Measurements from ENCODE around the gene AMER2. TPM values are rescaled to one million over a fixed set of nuclear protein-coding genes. Genes with fewer than 3 reads are reported as not detected.
"Not testable (repeated sequence)": the region's sequence is repeated elsewhere in the genome, so short reads cannot be mapped to it uniquely, and the experiment has no call there.

The AMER2 gene
- polyA plus RNA-seq, 1 donor = 0.39 TPM

GRCh38 chr13:25165163-25165562 is 6.9 kb downstream of the AMER2 start:
- peaks cover 21% of the 10 kb centered on the region for H3K27me3 ChIP-seq (ENCODE audit: control insufficient read depth, insufficient read depth, low read length)
- H3K27ac ChIP-seq (ENCODE audit: low read length); DNase-seq; H3K4me3 ChIP-seq (ENCODE audit: low read length); H3K4me1 ChIP-seq (ENCODE audit: control insufficient read depth, insufficient read depth, low read length); H3K36me3 ChIP-seq (ENCODE audit: control insufficient read depth, insufficient read depth, low read length); H3K9me3 ChIP-seq (ENCODE audit: control insufficient read depth, low read depth, low read length): not testable (repeated sequence)
- no CpG with 5 or more reads among the region's 5 CpGs for WGBS (ENCODE audit: insufficient coverage, low lambda C conversion rate)

DNA sequence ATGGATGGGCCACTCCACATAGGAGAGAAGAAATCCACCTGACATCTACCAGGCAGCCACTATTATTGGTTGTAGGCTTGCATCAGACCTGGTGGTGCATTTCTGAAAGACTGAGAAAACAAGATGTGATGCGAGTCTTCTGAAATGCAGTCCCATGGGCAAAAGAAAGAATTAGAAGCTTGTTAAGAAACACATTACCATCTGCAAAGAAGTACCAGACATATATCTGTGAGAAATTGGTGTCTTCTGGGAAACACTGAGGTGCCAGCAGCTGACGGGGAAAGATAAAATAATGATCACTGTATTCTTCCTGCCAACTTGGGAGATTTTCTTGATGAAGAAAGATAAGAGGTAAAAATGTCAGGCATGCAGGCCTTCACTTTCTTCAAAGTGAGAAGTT is 14.4 kb downstream of the AMER2 start:
- 92% methylated on average over 2 of the region's 2 CpGs for WGBS (ENCODE audit: insufficient coverage, low lambda C conversion rate)

DNA sequence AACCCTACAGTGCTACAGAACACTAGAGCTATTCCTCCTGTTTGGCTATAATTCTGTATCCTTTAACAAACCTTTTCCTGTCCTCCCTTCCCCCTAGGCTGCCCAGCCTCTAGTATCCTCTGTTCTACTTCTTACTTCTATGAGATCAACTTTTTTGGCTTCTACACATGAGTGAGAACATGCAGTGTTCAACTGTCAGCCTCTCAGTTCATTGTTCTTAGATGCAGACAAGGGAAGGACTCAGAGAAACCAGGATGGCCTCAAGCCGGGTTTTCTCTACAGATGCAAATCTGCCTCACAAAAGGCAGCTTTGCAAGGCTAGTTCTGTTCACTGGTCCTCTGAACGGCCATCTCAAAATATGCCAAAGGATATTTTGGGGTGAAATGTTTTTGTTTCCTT is 18.4 kb downstream of the AMER2 start:
- WGBS (ENCODE audit: insufficient coverage, low lambda C conversion rate) = no CpG with 5 or more reads among the region's 2 CpGs
- Histone ChIP-seq H3K36me3 (ENCODE audit: control insufficient read depth, insufficient read depth, low read length) (no peaks in the 10 kb centered on the region), H3K9me3 (ENCODE audit: control insufficient read depth, low read depth, low read length) (no peaks in the 10 kb centered on the region), H3K4me1 (ENCODE audit: control insufficient read depth, insufficient read depth, low read length) (no peaks in the 10 kb centered on the region), H3K27ac (ENCODE audit: low read length) (no peak overlapping the region), H3K27me3 (ENCODE audit: control insufficient read depth, insufficient read depth, low read length) (peaks cover 4% of the 10 kb centered on the region), H3K4me3 (ENCODE audit: low read length) (no peak overlapping the region)
- DNase-seq = no peak

More for the DNA sequence above, 14.4 kb downstream of the AMER2 start:
- no peak overlapping the region for H3K27ac ChIP-seq (ENCODE audit: low read length)
- H3K27me3 ChIP-seq (ENCODE audit: control insufficient read depth, insufficient read depth, low read length) = peaks cover 2% of the 10 kb centered on the region
- no peaks in the 10 kb centered on the region for H3K36me3 ChIP-seq (ENCODE audit: control insufficient read depth, insufficient read depth, low read length)
- no peak overlapping the region for H3K4me3 ChIP-seq (ENCODE audit: low read length)
- DNase-seq = no peak
- no peaks in the 10 kb centered on the region for H3K9me3 ChIP-seq (ENCODE audit: control insufficient read depth, low read depth, low read length)
- no peaks in the 10 kb centered on the region for H3K4me1 ChIP-seq (ENCODE audit: control insufficient read depth, insufficient read depth, low read length)

DNA sequence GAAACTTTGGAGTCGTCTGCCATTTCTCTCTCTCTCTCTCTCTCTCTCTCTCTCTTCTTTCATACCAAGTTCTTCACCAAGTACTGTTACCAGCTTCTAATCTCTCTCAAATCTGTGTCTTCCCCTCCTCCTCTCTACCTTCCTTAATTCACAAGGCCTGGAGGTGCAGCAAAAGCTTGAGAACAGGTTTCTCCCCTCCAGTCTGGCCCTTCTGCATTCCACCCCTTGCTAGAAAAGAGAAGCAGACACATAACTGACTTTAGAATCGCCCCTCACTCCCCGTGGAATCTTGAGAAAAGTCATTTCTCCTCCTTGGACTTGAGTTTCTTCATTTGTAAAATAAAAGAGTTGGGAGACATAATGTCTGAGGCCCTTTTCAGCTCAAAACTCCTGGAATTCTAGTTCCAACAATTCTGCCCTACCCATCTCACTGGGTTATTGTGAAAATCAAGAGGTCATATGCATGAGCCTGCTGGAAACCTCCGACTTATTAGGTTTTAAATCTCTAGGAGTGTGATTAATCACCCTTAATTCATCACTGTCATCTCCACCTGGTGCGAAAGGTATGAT is 20.4 kb downstream of the AMER2 start:
- no peak overlapping the region for H3K27ac ChIP-seq (ENCODE audit: low read length)
- WGBS (ENCODE audit: insufficient coverage, low lambda C conversion rate) = 88% methylated on average over 1 of the region's 5 CpGs
- no peaks in the 10 kb centered on the region for H3K9me3 ChIP-seq (ENCODE audit: control insufficient read depth, low read depth, low read length)
- no peaks in the 10 kb centered on the region for H3K36me3 ChIP-seq (ENCODE audit: control insufficient read depth, insufficient read depth, low read length)
- H3K4me1 ChIP-seq (ENCODE audit: control insufficient read depth, insufficient read depth, low read length) = no peaks in the 10 kb centered on the region
- DNase-seq = no peak
- H3K27me3 ChIP-seq (ENCODE audit: control insufficient read depth, insufficient read depth, low read length) = peaks cover 4% of the 10 kb centered on the region
- no peak overlapping the region for H3K4me3 ChIP-seq (ENCODE audit: low read length)

DNA sequence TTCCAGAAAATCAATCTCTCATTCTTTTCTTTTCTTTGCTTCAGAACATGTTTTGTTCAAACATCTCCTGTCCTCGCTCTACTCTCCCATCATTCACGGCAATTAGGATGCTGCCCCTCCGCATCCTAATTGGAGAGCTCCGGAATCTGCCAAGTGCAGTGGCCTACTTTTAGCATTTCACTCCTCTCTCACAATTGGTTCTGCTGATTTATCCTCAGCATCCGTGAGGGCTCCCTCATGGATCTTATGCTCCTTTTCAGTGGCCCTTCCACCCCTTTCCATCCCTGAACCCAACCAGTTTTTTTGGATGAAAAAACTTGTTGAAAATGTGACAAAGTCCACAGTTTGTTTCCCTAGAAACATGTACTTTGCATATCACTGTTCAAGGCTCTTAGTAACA is 22.4 kb downstream of the AMER2 start:
- 60% methylated on average over 1 of the region's 5 CpGs for WGBS (ENCODE audit: insufficient coverage, low lambda C conversion rate)
- Histone ChIP-seq H3K9me3 (ENCODE audit: control insufficient read depth, low read depth, low read length) (no peaks in the 10 kb centered on the region), H3K4me3 (ENCODE audit: low read length) (no peak overlapping the region)

GRCh38 chr13:25148402-25148771 is 23.7 kb downstream of the AMER2 start:
- 80% methylated on average over 1 of the region's 5 CpGs for WGBS (ENCODE audit: insufficient coverage, low lambda C conversion rate)
- Histone ChIP-seq H3K4me1 (ENCODE audit: control insufficient read depth, insufficient read depth, low read length) (no peaks in the 10 kb centered on the region), H3K4me3 (ENCODE audit: low read length) (no peak overlapping the region), H3K36me3 (ENCODE audit: control insufficient read depth, insufficient read depth, low read length) (no peaks in the 10 kb centered on the region), H3K27ac (ENCODE audit: low read length) (no peak overlapping the region), H3K27me3 (ENCODE audit: control insufficient read depth, insufficient read depth, low read length) (peaks cover 4% of the 10 kb centered on the region), H3K9me3 (ENCODE audit: control insufficient read depth, low read depth, low read length) (no peaks in the 10 kb centered on the region)
- no peak for DNase-seq

More for the DNA sequence above, 22.4 kb downstream of the AMER2 start:
- no peaks in the 10 kb centered on the region for H3K36me3 ChIP-seq (ENCODE audit: control insufficient read depth, insufficient read depth, low read length)
- no peak overlapping the region for H3K27ac ChIP-seq (ENCODE audit: low read length)
- H3K27me3 ChIP-seq (ENCODE audit: control insufficient read depth, insufficient read depth, low read length) = peaks cover 4% of the 10 kb centered on the region
- no peaks in the 10 kb centered on the region for H3K4me1 ChIP-seq (ENCODE audit: control insufficient read depth, insufficient read depth, low read length)
- no peak for DNase-seq

DNA sequence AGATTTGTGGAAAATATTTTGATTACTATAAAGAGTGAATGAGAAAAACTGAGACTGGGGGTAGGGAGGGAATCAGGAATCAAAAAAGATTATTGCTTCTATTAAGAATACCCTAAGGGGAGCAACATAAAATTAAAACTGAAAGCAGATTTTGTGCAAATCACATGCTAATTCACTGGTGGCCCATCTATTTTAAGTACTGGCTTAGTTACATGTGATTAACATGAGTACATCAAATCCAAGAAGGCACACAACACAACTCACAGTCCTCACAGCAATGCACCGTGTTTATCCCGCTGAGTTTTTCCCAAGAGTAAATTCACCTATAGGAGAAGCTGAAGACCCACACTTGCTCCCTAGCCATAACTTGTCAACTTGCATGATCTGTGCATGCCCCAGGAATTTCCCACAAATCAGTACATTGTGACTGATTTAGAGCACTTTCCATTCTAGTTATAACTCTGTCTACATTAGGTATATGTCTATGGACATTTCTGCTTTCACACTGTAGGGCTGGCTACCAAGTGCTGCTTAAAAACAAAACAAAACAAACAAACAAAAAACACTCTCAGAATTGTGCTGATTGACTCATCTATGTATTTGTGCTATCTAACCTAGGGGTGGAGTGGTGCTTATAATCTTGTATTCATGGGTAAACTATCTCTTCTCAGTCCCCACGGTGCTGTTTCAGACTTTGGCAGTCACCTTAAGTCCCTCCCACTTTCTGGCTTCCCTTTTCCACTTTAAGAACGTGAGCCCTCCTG is 24.3 kb downstream of the AMER2 start:
- no peak overlapping the region for H3K27ac ChIP-seq (ENCODE audit: low read length)
- DNase-seq = no peak
- no peaks in the 10 kb centered on the region for H3K36me3 ChIP-seq (ENCODE audit: control insufficient read depth, insufficient read depth, low read length)
- H3K9me3 ChIP-seq (ENCODE audit: control insufficient read depth, low read depth, low read length) = no peaks in the 10 kb centered on the region
- no peaks in the 10 kb centered on the region for H3K4me1 ChIP-seq (ENCODE audit: control insufficient read depth, insufficient read depth, low read length)
- WGBS (ENCODE audit: insufficient coverage, low lambda C conversion rate) = 80% methylated on average over 1 of the region's 4 CpGs
- H3K4me3 ChIP-seq (ENCODE audit: low read length) = no peak overlapping the region
- H3K27me3 ChIP-seq (ENCODE audit: control insufficient read depth, insufficient read depth, low read length) = peaks cover 3% of the 10 kb centered on the region

DNA sequence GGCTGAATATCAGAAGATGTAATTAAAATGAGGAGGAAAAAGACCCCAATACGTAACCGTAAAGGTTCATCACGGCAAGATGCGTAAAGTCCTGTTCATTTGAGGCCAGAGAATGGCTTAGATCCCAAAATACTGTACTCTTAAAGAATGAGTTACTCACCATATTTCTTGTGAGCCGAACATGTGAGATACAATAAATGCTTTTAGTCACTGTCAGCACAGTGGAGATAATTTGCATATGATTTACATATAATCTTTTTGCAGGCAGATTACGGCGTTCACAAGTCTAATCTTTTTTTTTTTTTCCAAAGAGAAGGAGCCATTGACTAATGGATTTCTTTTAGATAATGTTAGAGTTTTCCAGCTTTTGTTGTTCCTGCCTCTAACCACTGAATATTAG is 28.4 kb downstream of the AMER2 start:
- DNase-seq = no peak
- Histone ChIP-seq H3K4me3 (ENCODE audit: low read length) (no peak overlapping the region), H3K9me3 (ENCODE audit: control insufficient read depth, low read depth, low read length) (no peaks in the 10 kb centered on the region), H3K4me1 (ENCODE audit: control insufficient read depth, insufficient read depth, low read length) (no peaks in the 10 kb centered on the region), H3K27ac (ENCODE audit: low read length) (no peak overlapping the region), H3K27me3 (ENCODE audit: control insufficient read depth, insufficient read depth, low read length) (no peaks in the 10 kb centered on the region), H3K36me3 (ENCODE audit: control insufficient read depth, insufficient read depth, low read length) (no peaks in the 10 kb centered on the region)
- WGBS (ENCODE audit: insufficient coverage, low lambda C conversion rate) = 92% methylated on average over 2 of the region's 7 CpGs

DNA sequence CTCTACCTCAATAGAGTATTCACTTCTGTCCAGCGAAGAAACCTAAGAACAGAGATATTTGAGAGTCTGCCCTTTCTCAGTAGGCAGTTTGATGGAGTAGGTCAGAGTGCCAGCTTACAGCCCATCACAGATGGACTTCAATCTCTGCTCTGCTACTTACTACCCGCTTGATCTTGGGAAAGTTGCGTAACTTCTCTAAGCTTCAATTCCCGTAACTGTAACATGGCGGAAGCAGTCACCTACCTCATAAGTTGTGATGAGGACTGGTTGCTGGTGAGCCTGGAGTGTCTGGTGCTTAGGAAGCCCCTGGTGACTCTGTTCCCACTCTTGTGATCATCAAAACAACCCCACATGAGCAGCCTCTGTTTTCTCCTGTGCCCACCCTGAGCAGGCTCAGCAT is 31.0 kb downstream of the AMER2 start:
- Histone ChIP-seq H3K9me3 (ENCODE audit: control insufficient read depth, low read depth, low read length) (no peaks in the 10 kb centered on the region), H3K36me3 (ENCODE audit: control insufficient read depth, insufficient read depth, low read length) (no peaks in the 10 kb centered on the region), H3K27me3 (ENCODE audit: control insufficient read depth, insufficient read depth, low read length) (peaks cover 12% of the 10 kb centered on the region), H3K4me1 (ENCODE audit: control insufficient read depth, insufficient read depth, low read length) (no peaks in the 10 kb centered on the region), H3K4me3 (ENCODE audit: low read length) (no peak overlapping the region), H3K27ac (ENCODE audit: low read length) (no peak overlapping the region)
- no peak for DNase-seq
- no CpG with 5 or more reads among the region's 5 CpGs for WGBS (ENCODE audit: insufficient coverage, low lambda C conversion rate)

DNA sequence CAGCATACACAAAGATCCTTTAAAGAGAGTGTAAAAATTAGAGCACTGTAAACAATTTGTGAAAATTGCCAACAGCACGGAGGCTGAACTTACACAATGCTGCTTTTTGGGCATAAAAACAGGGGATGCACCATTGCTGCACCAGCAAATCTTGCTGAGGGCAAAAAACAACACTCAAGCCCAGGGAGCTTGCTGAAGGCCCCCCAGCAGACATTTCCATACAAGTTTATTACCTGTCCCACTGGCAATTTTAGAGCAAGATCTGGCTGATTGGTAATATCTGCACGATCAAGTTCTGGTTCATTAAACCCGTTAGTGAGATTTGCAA is 34.3 kb downstream of the AMER2 start:
- no CpG with 5 or more reads among the region's 3 CpGs for WGBS (ENCODE audit: insufficient coverage, low lambda C conversion rate)
- no peak for DNase-seq
- H3K9me3 ChIP-seq (ENCODE audit: control insufficient read depth, low read depth, low read length) = no peaks in the 10 kb centered on the region
- H3K36me3 ChIP-seq (ENCODE audit: control insufficient read depth, insufficient read depth, low read length) = no peaks in the 10 kb centered on the region
- H3K4me3 ChIP-seq (ENCODE audit: low read length) = no peak overlapping the region
- no peak overlapping the region for H3K27ac ChIP-seq (ENCODE audit: low read length)
- no peaks in the 10 kb centered on the region for H3K4me1 ChIP-seq (ENCODE audit: control insufficient read depth, insufficient read depth, low read length)
- peaks cover 17% of the 10 kb centered on the region for H3K27me3 ChIP-seq (ENCODE audit: control insufficient read depth, insufficient read depth, low read length)
